Stimulated activated CD4-positive, alpha-beta T cell treated with anti-CD3 and anti-CD28 coated beads, TNF-alpha, amount 100 ng/mL, for 24 hours (primary cell): Measurements from ENCODE around the gene EPB41L4B.
A peak's percentile ranks its signal among the peaks of the same experiment; 100 is the strongest.
"Not testable (repeated sequence)": the region's sequence is repeated elsewhere in the genome, so short reads cannot be mapped to it uniquely, and the experiment has no call there.

Experiments
- DNase-seq, 3 experiments: peaks; one replicate each; pipeline ENCODE4 v3.0.0-alpha.2; 2020; ENCODE audit warnings: low read depth in 3 of 3

EPB41L4B gene

DNA sequence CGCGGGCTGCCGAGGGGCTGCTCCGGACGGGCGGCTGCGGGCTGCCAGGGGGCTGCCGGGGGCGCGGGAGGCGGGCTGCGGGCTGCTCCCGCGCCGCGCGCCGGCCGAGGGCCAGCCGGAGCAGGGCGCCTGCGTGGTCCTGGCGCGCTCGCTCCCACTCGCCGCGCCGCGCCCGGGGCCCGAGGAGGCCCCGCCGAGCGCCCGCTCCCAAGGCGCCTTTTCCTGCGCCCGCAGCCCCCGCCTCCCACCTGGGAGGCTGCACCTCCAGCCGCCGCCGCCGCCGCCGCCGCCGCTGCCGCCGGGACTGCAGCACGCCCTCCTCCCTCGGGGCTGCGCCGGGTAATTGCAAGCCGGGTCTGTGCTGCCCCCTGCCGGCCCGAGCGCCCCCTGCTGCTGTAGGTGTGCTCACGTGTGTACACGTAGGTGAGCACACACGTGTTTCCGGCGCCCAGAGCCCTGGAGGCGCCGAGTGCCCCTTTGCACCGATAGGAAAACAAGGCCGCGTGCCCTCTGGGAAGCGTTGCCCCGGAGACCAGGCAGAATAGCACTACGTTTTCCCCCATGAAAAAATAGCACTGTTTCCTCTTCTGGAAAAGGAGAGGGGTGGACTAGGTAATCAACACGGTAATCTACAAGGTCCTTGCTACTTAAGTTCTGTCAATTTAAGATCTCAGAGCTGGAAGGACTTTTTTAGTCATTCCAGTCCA, at the start of gene EPB41L4B:
TSS of gene EPB41L4B (minus strand) at position 318 of the 707 bp plus-strand sequence. CDS start 613 bp downstream, outside the sequence.
- DNase-seq = peak; percentile 75 to 92 (median 85)

DNA sequence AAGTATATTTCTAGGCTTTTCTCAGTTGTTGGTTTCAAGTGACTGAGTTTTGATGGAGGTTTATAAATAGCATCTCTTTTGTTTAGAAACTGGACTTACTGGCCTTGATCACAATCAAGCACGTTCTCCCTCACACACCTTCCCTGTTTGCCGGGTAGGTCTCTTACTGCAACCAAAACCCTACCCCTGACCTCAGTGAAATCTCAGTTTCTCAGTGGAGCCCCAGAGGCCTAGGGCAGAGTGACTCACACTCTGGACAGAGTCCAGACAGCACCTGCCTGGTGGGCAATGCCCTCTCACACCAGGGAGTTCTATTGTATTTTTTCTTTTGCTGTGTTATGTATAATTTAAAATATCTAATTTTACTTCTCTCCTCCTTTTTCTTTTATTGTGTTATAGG, 48.4 kb upstream of the EPB41L4B start:
- DNase-seq = no peak

- DNase-seq = no peak
Measured at GRCh38 chr9:109360771-109361170, 39.9 kb upstream of the EPB41L4B start.

- DNase-seq = not testable (repeated sequence)
Measured at GRCh38 chr9:109358968-109359603, 38.2 kb upstream of the EPB41L4B start.

- DNase-seq = no peak
Measured at GRCh38 chr9:109355564-109356297, 34.9 kb upstream of the EPB41L4B start.

DNA sequence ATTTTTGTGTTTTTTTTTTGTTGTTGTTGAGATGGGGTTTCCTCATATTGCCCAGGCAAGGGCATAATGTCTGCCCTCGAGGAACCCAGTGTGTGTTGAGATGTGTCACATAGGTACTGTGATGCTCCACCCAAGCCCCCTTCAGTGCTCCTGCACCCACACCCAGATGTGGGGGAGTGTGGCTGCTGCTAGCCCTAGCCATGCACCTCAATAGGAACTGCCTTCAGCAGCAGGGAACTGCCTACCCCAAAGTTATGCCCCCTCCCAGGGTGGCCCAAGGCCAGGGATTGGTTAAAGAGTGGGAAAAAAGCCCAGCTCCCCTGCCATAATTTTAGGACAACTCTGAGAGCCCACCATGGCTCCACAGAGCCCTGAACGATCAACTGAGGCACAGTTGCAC, 33.3 kb upstream of the EPB41L4B start:
- DNase-seq = no peak

DNA sequence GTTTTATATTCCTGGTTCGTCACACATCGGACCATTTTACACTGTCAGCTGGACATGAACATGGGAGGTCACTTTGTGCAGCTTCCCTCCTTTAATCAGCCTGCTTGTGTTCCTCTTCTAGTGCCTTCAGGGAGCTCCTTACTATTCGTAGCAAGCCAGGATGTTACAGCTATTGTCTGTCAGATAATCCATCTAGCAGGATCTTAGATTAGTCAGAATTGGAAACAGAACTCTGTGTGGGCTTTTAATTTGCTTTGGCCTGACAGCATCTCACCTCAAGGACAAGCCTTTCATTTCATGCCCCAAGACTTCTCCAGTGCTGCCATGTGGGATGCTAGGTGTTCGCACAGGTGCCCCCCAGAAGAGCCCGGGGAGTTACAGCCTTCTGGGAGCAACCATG, 30.2 kb upstream of the EPB41L4B start:
- no peak for DNase-seq

DNA sequence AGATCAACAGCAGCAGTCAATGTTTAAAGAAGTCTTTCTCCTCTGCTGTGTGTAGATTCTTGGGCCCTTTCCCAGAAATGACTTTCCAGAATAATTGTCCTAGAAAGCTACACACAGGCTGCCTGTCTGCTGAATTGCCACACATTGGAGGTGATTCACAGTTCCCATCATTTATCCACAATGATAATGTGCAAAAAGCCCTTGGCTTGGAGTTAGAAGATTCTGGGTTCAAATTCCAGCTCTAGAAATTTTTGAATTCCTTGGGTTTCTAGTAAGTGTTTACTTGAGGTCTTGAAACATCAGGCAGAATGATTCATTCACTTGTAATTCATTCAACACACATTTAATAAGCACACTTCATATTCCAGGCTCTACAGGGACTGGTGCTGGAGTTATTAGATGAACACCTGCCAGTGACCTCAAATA, 28.6 kb upstream of the EPB41L4B start:
- no peak for DNase-seq

- no peak for DNase-seq
Measured at GRCh38 chr9:109346904-109347303, 26.0 kb upstream of the EPB41L4B start.

GRCh38 chr9:109344866-109345265, 24.0 kb upstream of the EPB41L4B start:
- DNase-seq = no peak

DNA sequence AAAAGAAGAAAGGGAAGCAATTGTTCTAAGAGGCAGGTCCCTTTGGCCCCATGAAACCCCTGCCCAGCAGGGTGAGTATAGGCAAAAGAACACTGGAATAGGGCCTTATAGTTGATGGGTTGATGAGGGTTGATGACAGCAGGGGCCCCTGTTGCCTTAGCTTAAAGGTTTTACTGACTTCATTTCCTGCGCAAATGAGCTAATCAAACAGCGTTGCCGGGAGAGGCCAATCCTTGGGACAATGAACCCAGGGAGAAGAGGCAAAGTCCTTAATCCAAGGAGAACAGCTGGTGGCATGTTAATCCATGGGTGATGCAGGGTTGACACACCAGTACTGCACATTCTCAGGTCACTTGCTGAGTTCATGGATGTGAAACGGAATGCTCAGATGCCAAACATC, 22.0 kb upstream of the EPB41L4B start:
- no peak for DNase-seq

- DNase-seq = no peak
Measured at GRCh38 chr9:109341561-109341960, 20.7 kb upstream of the EPB41L4B start.

DNA sequence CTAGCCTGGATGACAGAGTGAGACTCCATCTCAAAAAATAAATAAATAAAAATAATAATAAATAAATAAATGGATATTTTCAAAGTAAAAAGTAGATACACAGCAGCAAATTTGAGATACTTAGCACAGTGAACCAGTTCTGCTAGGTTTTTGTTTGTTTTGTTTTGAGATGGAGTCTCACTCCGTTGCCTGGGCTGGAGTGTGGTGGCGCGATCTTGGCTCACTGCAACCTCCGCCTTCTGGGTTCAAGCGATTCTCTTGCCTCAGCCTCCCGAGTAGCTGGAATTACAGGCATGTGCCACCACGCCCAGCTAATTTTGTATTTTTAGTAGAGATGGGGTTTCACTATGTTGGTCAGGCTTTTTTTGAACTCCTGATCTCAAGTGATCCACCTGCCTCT, 20.1 kb upstream of the EPB41L4B start:
- DNase-seq = not testable (repeated sequence)

DNA sequence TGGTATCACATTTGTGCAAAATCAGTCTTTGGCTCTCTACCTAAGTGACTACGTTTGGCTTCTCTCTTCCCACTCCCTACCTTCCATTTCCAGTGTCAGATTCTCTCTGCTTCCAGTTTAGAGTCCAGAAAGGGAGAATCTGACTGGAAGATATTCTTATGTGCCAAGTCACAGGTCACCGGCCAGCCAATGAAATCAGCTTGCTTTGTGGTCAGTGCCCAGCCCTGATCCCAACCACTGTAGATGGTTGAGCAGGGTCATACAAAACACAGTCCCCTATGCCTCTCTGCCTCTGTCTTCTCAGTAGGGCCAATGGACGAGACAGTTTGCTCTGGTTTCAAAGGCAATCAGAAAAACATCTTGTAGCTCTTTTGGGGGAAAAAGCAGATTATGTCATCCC, 15.6 kb upstream of the EPB41L4B start:
- no peak for DNase-seq

GRCh38 chr9:109335929-109336328, 15.1 kb upstream of the EPB41L4B start:
- DNase-seq = no peak

DNA sequence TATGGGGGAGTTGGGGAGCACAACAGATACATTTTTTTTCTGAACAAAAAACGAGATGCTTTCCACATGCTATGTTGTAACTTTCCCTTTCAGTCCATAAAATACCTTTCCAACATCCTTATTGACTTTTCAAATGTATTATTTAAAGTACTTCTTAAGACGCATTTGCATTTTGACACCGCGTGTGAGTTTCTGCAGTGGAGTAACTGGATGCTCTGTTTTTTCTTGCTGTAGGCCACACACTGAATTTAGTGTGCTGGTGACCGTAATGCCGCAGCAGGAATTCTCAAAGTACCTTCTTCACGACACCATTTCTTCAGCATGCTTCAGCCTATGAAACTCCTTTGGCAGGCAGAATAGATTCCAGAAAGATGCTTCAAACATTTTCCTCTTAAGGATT, 14.3 kb upstream of the EPB41L4B start:
- no peak for DNase-seq

DNA sequence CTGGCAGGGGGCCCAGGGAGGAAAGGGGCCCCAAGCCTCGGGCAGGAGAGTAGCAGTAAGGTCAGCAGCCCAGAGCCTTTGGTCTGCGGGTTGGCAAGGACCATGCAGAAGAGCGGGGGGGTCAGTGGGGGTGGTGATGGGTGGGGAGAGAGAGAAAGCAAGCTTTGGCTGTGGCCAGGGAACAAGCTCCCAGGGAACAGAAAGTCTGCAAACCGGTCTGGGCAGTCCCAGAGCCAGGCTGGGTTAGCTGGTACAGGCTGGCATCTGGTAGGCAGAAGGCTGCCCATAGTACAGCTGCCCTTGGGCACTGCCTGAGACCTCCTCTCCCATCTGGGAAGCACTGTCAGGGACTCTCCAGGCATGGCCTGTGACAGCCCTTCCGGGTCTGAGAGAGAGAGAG, 10.5 kb upstream of the EPB41L4B start:
- DNase-seq = no peak

- DNase-seq = no peak
Measured at GRCh38 chr9:109329638-109330258, 8.9 kb upstream of the EPB41L4B start.

- DNase-seq = no peak
Measured at GRCh38 chr9:109328978-109329637, 8.2 kb upstream of the EPB41L4B start.

GRCh38 chr9:109325089-109325488, 4.2 kb upstream of the EPB41L4B start:
- DNase-seq = no peak

DNA sequence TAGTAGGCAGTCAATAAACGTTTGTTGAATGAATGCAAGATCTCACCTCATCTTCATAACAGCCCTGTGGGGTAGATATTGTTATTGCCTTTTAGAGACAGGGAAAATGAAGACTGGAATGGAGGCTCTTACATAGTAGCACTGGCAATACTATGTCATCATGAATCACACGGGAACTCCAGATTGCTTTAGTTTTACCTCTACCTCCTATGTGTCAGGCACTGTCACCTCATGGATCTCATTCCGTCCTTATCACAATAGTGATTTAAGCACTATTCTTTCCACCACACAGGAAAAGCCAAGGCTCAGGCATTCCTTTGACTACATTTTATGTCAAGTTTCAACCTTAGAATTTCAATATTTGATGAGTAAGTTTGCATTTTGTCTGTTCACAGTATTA, 2.9 kb upstream of the EPB41L4B start:
- DNase-seq = no peak

DNA sequence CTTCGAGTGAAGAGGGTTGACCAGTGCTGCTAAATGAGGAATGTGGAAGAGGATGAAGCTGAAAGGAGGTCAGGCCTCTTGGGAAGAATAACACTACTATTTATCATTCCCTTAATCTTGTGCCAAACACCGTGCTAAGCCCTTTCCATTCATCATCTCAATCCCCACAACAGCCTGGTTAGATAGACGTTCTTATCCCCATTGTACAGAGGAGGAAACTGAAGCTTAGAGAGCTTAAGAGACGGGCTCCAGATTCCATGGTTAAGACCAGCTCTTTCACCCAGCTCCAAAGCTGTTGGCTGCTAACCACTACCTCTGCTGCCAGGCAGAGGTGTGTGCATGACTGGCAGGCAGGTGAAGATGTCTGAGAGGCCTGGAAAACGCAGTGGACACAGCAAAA, 868 bp upstream of the EPB41L4B start:
- DNase-seq = no peak
